ENCODE measurements around the gene KIAA1217.

KIAA1217 gene

DNA sequence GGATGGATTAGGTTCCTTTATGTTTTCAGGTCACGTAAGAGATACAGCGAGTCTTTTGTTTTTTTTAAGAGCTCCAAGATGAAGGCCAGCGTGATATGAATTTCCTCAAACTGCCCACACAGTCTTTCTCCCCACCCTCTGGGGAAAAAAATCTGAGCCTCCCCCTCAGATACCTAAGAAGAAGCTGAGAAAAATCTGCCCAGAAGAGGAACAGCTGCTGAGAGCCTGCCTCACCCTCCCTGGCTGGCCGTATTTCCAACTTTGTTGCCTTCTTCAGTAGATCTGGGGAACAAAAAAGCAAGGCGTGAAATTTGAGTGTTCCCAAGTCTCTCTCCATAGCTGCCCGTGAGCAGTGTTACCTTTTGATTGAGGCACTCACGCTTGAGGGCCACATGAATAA, 208.1 kb downstream of the KIAA1217 start:
- no peak overlapping the region for H3K4me3 ChIP-seq (ENCODE audit: low read depth, low read length)
- TF ChIP-seq, protein P1, sequence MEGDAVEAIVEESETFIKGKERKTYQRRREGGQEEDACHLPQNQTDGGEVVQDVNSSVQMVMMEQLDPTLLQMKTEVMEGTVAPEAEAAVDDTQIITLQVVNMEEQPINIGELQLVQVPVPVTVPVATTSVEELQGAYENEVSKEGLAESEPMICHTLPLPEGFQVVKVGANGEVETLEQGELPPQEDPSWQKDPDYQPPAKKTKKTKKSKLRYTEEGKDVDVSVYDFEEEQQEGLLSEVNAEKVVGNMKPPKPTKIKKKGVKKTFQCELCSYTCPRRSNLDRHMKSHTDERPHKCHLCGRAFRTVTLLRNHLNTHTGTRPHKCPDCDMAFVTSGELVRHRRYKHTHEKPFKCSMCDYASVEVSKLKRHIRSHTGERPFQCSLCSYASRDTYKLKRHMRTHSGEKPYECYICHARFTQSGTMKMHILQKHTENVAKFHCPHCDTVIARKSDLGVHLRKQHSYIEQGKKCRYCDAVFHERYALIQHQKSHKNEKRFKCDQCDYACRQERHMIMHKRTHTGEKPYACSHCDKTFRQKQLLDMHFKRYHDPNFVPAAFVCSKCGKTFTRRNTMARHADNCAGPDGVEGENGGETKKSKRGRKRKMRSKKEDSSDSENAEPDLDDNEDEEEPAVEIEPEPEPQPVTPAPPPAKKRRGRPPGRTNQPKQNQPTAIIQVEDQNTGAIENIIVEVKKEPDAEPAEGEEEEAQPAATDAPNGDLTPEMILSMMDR (IDR thresholded peaks at IDR 0.05; ENCODE audit: low read depth, low read length) = no peak
- in situ Hi-C loops (cut with HindIII; ENCODE audit: low sequenced_read_pairs) = no loop called here
- no peak for DNase-seq (ENCODE audit: low read depth, low spot score)

DNA sequence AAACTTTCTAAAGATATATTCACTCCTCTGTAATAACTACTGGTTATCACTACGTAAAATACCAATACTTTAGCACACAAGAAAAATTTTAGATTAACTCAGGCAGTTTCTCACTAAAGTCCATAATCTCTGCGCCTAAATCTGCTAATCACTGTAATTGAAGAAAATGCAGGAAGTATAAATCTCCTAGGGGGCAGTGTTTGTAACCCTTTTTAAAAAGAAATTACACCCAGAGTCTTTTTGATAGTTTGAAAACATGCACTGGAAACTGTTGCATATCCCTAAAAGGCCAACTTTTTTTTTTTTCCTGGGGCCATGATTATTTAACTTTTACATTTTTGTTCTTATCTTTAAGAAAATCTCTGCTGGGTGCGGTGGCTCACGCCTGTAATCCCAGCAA, 209.6 kb downstream of the KIAA1217 start:
- DNase-seq (ENCODE audit: low read depth, low spot score) = no peak
- TF ChIP-seq, protein P1 (IDR thresholded peaks at IDR 0.05; ENCODE audit: low read depth, low read length) = peak; percentile 23
- H3K4me3 ChIP-seq (ENCODE audit: low read depth, low read length) = no peak overlapping the region
- in situ Hi-C loops (cut with HindIII; ENCODE audit: low sequenced_read_pairs) = no loop called here

DNA sequence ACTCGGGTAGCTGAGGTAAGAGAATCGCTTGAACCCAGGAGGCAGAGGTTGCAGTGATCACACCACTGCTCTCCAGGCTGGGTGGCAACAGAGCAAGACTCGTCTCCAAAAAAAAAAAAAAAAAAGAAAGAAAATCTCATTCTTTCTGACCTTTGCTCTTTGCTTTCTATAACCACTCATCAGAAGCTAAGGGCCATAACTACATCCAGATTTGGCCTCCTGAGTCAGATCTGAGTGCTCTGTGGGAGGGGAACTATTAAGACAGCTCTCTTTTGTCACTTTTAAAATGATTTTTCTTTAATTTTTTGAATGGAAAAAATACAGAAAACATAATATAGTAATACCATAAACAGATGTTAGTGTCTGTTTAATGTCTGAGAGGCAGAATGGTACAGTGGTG, 210.1 kb downstream of the KIAA1217 start:
- TF ChIP-seq, protein P1 (IDR thresholded peaks at IDR 0.05; ENCODE audit: low read depth, low read length) = no peak
- DNase-seq (ENCODE audit: low read depth, low spot score) = no peak
- in situ Hi-C loops (cut with HindIII; ENCODE audit: low sequenced_read_pairs) = no loop called here
- H3K4me3 ChIP-seq (ENCODE audit: low read depth, low read length) = no peak overlapping the region

DNA sequence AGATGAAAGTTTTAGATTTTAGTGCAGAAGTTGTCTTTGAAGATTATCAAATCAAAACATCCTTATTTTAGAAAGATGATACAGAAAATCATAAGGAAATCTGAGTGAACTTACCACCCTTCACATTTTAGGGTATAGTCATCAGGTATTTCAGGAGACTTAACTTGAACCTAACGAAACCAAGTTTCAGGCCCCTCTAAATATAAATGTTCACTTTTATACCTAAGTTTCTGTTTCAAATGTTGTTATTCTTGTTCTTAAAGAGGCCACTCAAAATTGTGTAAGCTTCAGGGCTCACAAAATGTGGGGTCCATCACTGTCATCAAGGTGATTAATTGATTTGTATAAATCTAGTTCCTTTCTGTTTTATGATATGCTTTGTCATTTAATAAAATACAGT, 216.2 kb downstream of the KIAA1217 start:
- in situ Hi-C loops (cut with HindIII; ENCODE audit: low sequenced_read_pairs) = no loop called here
- H3K4me3 ChIP-seq (ENCODE audit: low read depth, low read length) = no peak overlapping the region
- TF ChIP-seq, protein P1 (IDR thresholded peaks at IDR 0.05; ENCODE audit: low read depth, low read length) = no peak
- no peak for DNase-seq (ENCODE audit: low read depth, low spot score)

DNA sequence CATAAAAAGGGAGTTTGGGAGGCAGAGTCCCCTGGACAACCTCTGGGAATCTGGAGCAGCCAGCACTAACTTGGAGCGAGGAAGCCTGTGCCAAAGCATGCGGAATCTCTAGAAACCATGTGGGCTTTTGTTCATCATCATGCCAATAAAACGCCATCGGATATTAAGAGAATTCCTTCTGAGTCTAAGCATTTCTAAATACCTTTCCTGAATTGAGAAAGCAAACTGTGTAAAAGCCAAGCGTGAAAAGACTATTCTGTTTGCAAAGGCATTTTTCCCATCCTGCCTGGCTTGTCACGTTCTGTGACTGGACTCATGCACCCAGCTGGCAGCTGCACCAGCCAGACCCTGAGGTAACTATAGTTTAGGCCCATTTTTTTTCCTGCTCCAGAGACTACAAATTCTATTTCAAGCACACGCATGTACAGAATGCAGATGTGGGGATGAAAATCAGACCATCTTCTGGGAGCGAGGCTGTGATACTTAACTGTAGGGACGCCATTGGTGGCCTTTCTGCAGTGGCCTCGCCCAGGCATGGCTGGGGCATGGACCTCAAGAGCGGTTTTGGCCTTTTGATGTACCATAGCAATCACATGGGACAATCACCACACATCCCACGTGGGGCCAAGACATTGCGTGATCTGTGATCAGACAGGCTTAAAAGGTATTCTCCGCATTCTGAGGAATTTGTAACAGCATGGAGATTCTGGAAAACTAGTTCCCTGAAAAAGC, 218.9 kb downstream of the KIAA1217 start:
- no peak overlapping the region for H3K4me3 ChIP-seq (ENCODE audit: low read depth, low read length)
- in situ Hi-C loops (cut with HindIII; ENCODE audit: low sequenced_read_pairs) = no loop called here
- TF ChIP-seq, protein P1 (IDR thresholded peaks at IDR 0.05; ENCODE audit: low read depth, low read length) = no peak
- DNase-seq (ENCODE audit: low read depth, low spot score) = no peak

DNA sequence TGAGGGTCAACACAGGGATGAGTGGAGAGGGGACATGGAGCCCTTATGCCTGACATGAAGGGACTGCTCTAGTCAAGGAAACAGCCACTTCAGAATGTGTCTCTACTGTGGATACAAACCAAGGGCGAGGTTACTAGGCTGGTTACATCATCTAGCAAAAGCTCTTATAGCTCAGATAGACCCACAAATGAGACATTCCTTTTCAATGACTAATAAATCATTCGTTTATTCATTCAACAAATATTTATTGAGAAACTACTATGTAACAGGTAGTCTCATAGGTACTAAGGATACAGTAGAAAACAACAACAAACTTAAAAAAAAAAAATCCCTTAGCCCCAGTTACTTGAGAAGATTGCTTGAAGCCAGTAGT, 219.5 kb downstream of the KIAA1217 start:
- TF ChIP-seq, protein P1 (IDR thresholded peaks at IDR 0.05; ENCODE audit: low read depth, low read length) = no peak
- peak; percentile 79 for DNase-seq (ENCODE audit: low read depth, low spot score)
- in situ Hi-C loops (cut with HindIII; ENCODE audit: low sequenced_read_pairs) = no loop called here
- H3K4me3 ChIP-seq (ENCODE audit: low read depth, low read length) = no peak overlapping the region

Measured in astrocyte of the spinal cord (primary cell).